AML-193 (cell line): ENCODE data around the gene SETD2.
"Not testable (repeated sequence)": the region's sequence is repeated elsewhere in the genome, so short reads cannot be mapped to it uniquely, and the experiment has no call there.

ENCODE experiments used
- DNase-seq, 2 experiments: peaks; one replicate each; lab custom pipeline; 2025; lab: John Stamatoyannopoulos, UW

Gene SETD2

GRCh38 chr3:47098910-47099309, 65.0 kb downstream of the SETD2 start:
- no peak for DNase-seq

GRCh38 chr3:47097864-47098263, 66.0 kb downstream of the SETD2 start:
- DNase-seq, result no peak

- DNase-seq, result no peak
Measured at GRCh38 chr3:47096959-47097358, 67.0 kb downstream of the SETD2 start.

- DNase-seq, result no peak
Measured at GRCh38 chr3:47092090-47092489, 71.8 kb downstream of the SETD2 start.

- no peak for DNase-seq
Measured at GRCh38 chr3:47089630-47090029, 74.3 kb downstream of the SETD2 start.

GRCh38 chr3:47086071-47086470, 77.8 kb downstream of the SETD2 start:
- no peak for DNase-seq

- peak; percentile 42 to 61 for DNase-seq
Measured at GRCh38 chr3:47083786-47084185, 80.1 kb downstream of the SETD2 start.

- DNase-seq, result no peak
Measured at GRCh38 chr3:47082519-47082918, 81.4 kb downstream of the SETD2 start.

- DNase-seq, result no peak
Measured at GRCh38 chr3:47079432-47079831, 84.5 kb downstream of the SETD2 start.

GRCh38 chr3:47073685-47074084, 90.2 kb downstream of the SETD2 start:
- DNase-seq, result no peak

- DNase-seq, result no peak
Measured at GRCh38 chr3:47070770-47071169, 93.1 kb downstream of the SETD2 start.

GRCh38 chr3:47066259-47066658, 97.7 kb downstream of the SETD2 start:
- not testable (repeated sequence) for DNase-seq

GRCh38 chr3:47065681-47066080, 98.2 kb downstream of the SETD2 start:
- no peak for DNase-seq

GRCh38 chr3:47065058-47065457, 98.9 kb downstream of the SETD2 start:
- DNase-seq, result no peak

- DNase-seq, result no peak
Measured at GRCh38 chr3:47057212-47057671, 106.7 kb downstream of the SETD2 start.

- no peak for DNase-seq
Measured at GRCh38 chr3:47056705-47057104, 107.2 kb downstream of the SETD2 start.

GRCh38 chr3:47054412-47054811, 109.5 kb downstream of the SETD2 start:
- DNase-seq, result no peak

- DNase-seq, result peak in 1 of 2 experiments; percentile 35
Measured at GRCh38 chr3:47047673-47048072, 116.2 kb downstream of the SETD2 start.

- no peak for DNase-seq
Measured at GRCh38 chr3:47047069-47047468, 116.8 kb downstream of the SETD2 start.

- no peak for DNase-seq
Measured at GRCh38 chr3:47042231-47042791, 121.6 kb downstream of the SETD2 start.

GRCh38 chr3:47041114-47041513, 122.8 kb downstream of the SETD2 start:
- no peak for DNase-seq

GRCh38 chr3:47037302-47037701, 126.6 kb downstream of the SETD2 start:
- DNase-seq, result not testable (repeated sequence)

GRCh38 chr3:47036145-47036544, 127.8 kb downstream of the SETD2 start:
- DNase-seq, result no peak

- DNase-seq, result no peak
Measured at GRCh38 chr3:47035645-47036044, 128.3 kb downstream of the SETD2 start.
